K562 (cell line): ENCODE data around the gene THEMIS. TPM values are rescaled to one million over a fixed set of nuclear protein-coding genes. Genes with fewer than 3 reads are reported as not detected.

Experiments used
- ATAC-seq: fragments of 200-7000 bp; cut with Tn5 transposase; 3 replicates; pipeline ENCODE4 v1.9.1; 2020; ENCODE audit warnings: moderate library complexity
- BruUV-seq: library from RNA; stranded (reverse); fragments of 400-500 nt; replicated peaks from 2 replicates; lab custom pipeline; 2021; lab: Mats Ljungman, UMichigan
- CTCF ChIA-PET: fragments of 300-600 bp; formaldehyde crosslinking; extraction: SDS; loops from one replicate; lab custom pipeline; 2021; ENCODE audit warnings: low intra/inter-chr PET ratio; lab: Yijun Ruan, JAX
- POLR2A ChIA-PET: fragments of 300-600, 350-650 bp; sonication (Branson Sonifier 250); formaldehyde crosslinking; extraction: SDS; loops from one replicate; lab custom pipeline; 2021; ENCODE audit warnings: antibody characterized with exemption, inconsistent platforms; lab: Yijun Ruan, JAX
- DNase-seq, 4 experiments: peaks; one replicate each; pipeline versions ENCODE4 v3.0.0 to v3.0.0-alpha.2; 2011 to 2018; ENCODE audit warnings: low spot score in 3 of 4, mixed read lengths in 3 of 4; ENCODE audit errors: extremely low read depth in 1 of 4
- FAIRE-seq: peaks from 2 replicates; lab custom pipeline; 2011; peaks lifted over from hg19 to GRCh38; lab: Jason Lieb, UNC
- H2AFZ ChIP-seq: 2 replicates; pipeline ENCODE4 v1.6.0; 2011; ENCODE audit warnings: low read depth, low read length, control low read depth, inconsistent platforms
- H3K27ac ChIP-seq: fragments of 200-600 bp; 3 replicates; pipeline ENCODE4 v1.8.0; 2011; ENCODE audit warnings: low read depth, mild to moderate bottlenecking, control low read depth, inconsistent platforms, low read length, moderate library complexity, mixed read lengths; ENCODE audit errors: extremely low read depth
- H3K27me3 ChIP-seq, 2 experiments: fragments of 300-600 bp in 1 of 2; 2 replicates in 1 of 2; 3 replicates in 1 of 2; pipeline versions ENCODE4 v1.6.0 to v1.8.0; 2011; ENCODE audit warnings: inconsistent platforms in 2 of 2, low read length in 2 of 2, mild to moderate bottlenecking in 1 of 2, mixed read lengths in 1 of 2, moderate library complexity in 1 of 2; ENCODE audit not compliant: control insufficient read depth in 2 of 2, insufficient read depth in 2 of 2
- H3K36me3 ChIP-seq: fragments of 300-600 bp; 3 replicates; pipeline ENCODE4 v1.8.0; 2011; ENCODE audit warnings: mild to moderate bottlenecking, low read length, inconsistent platforms; ENCODE audit not compliant: control insufficient read depth, insufficient read depth
- H3K4me1 ChIP-seq, 2 experiments: fragments of 200-600 bp in 1 of 2; replicated peaks in 1 of 2; 2 replicates in 1 of 2; 3 replicates in 1 of 2; pipeline versions ENCODE4 v1.5.1 to v1.8.0; 2011; ENCODE audit warnings: inconsistent platforms in 2 of 2, low read length in 2 of 2, mild to moderate bottlenecking in 1 of 2, mixed read lengths in 1 of 2, moderate library complexity in 1 of 2; ENCODE audit not compliant: control insufficient read depth in 2 of 2, insufficient read depth in 2 of 2
- H3K4me2 ChIP-seq: 2 replicates; pipeline ENCODE4 v1.6.1; 2011; ENCODE audit warnings: low read length, control low read depth, inconsistent platforms, mixed read lengths; ENCODE audit not compliant: insufficient read depth
- H3K4me3 ChIP-seq: fragments of 200-600 bp; sonication (generic), shearing (Covaris generic); 2 replicates; pipeline ENCODE4 v1.5.1; 2016; ENCODE audit warnings: control low read depth, inconsistent platforms
- H3K79me2 ChIP-seq: fragments of 200-600 bp; 3 replicates; pipeline ENCODE4 v1.8.0; 2011; ENCODE audit warnings: low read length, inconsistent platforms; ENCODE audit not compliant: control insufficient read depth, insufficient read depth
- H3K9ac ChIP-seq, 2 experiments: 2 replicates each; pipeline versions ENCODE4 v1.6.0 to v1.6.1; 2011; ENCODE audit warnings: low read depth in 2 of 2, low read length in 2 of 2, control low read depth in 1 of 2, inconsistent platforms in 1 of 2, mild to moderate bottlenecking in 1 of 2, mixed read lengths in 1 of 2; ENCODE audit not compliant: insufficient read depth in 1 of 2
- H3K9me1 ChIP-seq: one replicate; pipeline ENCODE4 v1.6.0; 2011; ENCODE audit warnings: inconsistent platforms, mild to moderate bottlenecking, low read length, moderate library complexity; ENCODE audit not compliant: control insufficient read depth, insufficient read depth
- H3K9me3 ChIP-seq: replicated peaks from 2 replicates; pipeline ENCODE4 v1.5.1; 2011; ENCODE audit warnings: low read depth, low read length, inconsistent platforms; ENCODE audit not compliant: control insufficient read depth, insufficient read depth
- H4K20me1 ChIP-seq: replicated peaks from 2 replicates; pipeline ENCODE4 v1.6.1; 2011; ENCODE audit warnings: low read length, inconsistent platforms, mixed read lengths; ENCODE audit not compliant: control insufficient read depth, insufficient read depth
- CBFA2T2 ChIP-seq: fragments of 450-650 bp; conservative IDR thresholded peaks from 2 replicates; pipeline ENCODE4 v1.6.1; 2017; ENCODE audit warnings: mild to moderate bottlenecking
- ESRRB ChIP-seq: fragments of 250-450 bp; sonication (Bioruptor Pico); IDR thresholded peaks from 2 replicates; pipeline ENCODE4 v1.5.0; 2020; ENCODE audit warnings: mild to moderate bottlenecking, moderate library complexity, borderline replicate concordance
- EWSR1 ChIP-seq: fragments of 450-650 bp; IDR thresholded peaks from 2 replicates; pipeline ENCODE4 v1.6.1; 2018; ENCODE audit warnings: borderline replicate concordance, mild to moderate bottlenecking, low read depth, moderate library complexity; ENCODE audit not compliant: partially characterized antibody
- KDM2B ChIP-seq: fragments of 250-450 bp; sonication (Bioruptor Pico); IDR thresholded peaks from 2 replicates; pipeline ENCODE4 v1.8.0; 2021; ENCODE audit warnings: mild to moderate bottlenecking, moderate library complexity
- MITF ChIP-seq: IDR thresholded peaks from 2 replicates; pipeline ENCODE4 v1.6.1; 2014; ENCODE audit warnings: antibody characterized with exemption
- NR1H2 ChIP-seq: sonication (generic); formaldehyde crosslinking; IDR thresholded peaks from 2 replicates; pipeline ENCODE4 v1.4.0; 2020; ENCODE audit warnings: mild to moderate bottlenecking, missing genetic modification reagents
- TAL1 ChIP-seq: fragments of 450-650 bp; IDR thresholded peaks from 2 replicates; pipeline ENCODE4 v1.6.1; 2016; ENCODE audit warnings: mild to moderate bottlenecking
- ZFP1 ChIP-seq: fragments of 450-650 bp; formaldehyde crosslinking; IDR thresholded peaks from 2 replicates; pipeline ENCODE4 v1.4.0; 2020; ENCODE audit warnings: mild to moderate bottlenecking, mixed read lengths
- ZNF12 ChIP-seq: sonication (generic); formaldehyde crosslinking; IDR thresholded peaks from 2 replicates; pipeline ENCODE4 v1.4.0; 2020; ENCODE audit warnings: mild to moderate bottlenecking, missing genetic modification reagents
- ZNF143 ChIP-seq: sonication (generic); formaldehyde crosslinking; IDR thresholded peaks from 2 replicates; pipeline ENCODE4 v1.9.0; 2022; ENCODE audit warnings: mild to moderate bottlenecking, missing genetic modification reagents
- WGBS: fragments of 100-300 bp; shearing (Covaris generic); methylation state at CpG from one replicate; pipeline ENCODE4 v1.1.6; 2016; ENCODE audit warnings: low coverage, mixed read lengths; ENCODE audit not compliant: insufficient coverage; ENCODE audit errors: missing lambda C conversion rate; 5-methylcytosine and 5-hydroxymethylcytosine counted together
- in situ Hi-C: fragments of 300-500 bp; cut with MboI; formaldehyde crosslinking; loops from 4 replicates; pipeline ENCODE4 v1.15.0; 2018; ENCODE audit warnings: inconsistent platforms, mixed read lengths
- intact Hi-C: fragments of 100-400 bp; cut with micrococcal nuclease; formaldehyde crosslinking; loops from 2 replicates; pipeline ENCODE4 v1.14.2; 2022
- polyA plus RNA-seq, 8 experiments: library from polyadenylated mRNA; depleted of rRNA in 4 of 8; stranded (reverse) in 5 of 8; unstranded in 3 of 8; fragments of >200 nt; fragmentation: Nextera tagmentation in 2 of 8; fragmentation: Illumina TruSeq in 1 of 8; extraction: Ambion mirVana in 2 of 8; extraction: Trizol in 1 of 8; gene quantifications; 2 replicates each; pipeline versions ENCODE4 v1.2.1 to v1.2.3, GENCODE V29; 2011 to 2014; ENCODE audit warnings: inconsistent platforms in 1 of 8, missing spikeins in 1 of 8
- total RNA-seq, 7 experiments: library from RNA; depleted of rRNA in 6 of 7; stranded (reverse); fragments of >200 nt in 6 of 7; fragmentation: Illumina TruSeq in 2 of 7; extraction: Trizol in 2 of 7; gene quantifications; 2 replicates each; pipeline versions ENCODE4 v1.2.1 to v1.2.3, GENCODE V29; 2011 to 2021; ENCODE audit warnings: low replicate concordance in 1 of 7
- TF ChIP-seq, protein P1 (sequence below): fragments of 450-650 bp; IDR thresholded peaks from 2 replicates; pipeline ENCODE4 v1.6.1; 2016; ENCODE audit warnings: missing biosample characterization, missing genetic modification characterization

THEMIS gene
- total and polyA plus RNA-seq, 9 of the 15 experiments (the other 6 are each of a cell fraction or from before 2014, with no cell fraction given), result 0.09 TPM; not detected in 8

DNA sequence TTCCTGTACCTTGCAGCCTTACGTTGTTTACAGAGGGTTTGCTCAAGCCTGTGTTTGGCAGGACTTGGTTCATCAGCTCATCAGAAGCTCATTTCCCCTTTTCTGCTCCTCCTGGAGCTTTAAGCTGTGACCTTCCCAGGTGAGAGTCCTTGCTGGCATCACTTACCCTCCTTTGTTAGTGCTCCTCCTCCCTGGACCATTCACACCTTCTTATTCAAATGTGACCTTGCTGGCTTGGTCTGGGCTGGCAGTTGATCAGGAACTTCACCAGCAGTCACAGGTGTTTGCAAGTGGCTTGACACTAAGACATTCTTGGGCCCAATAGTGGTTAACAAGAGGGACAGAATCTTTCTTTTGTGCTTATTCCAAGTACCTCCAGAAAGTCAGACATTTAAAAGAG is 175.0 kb downstream of the THEMIS start:
- ChIA-PET POLR2A (no interaction called here), CTCF (no interaction called here)
- no peak overlapping the region for H3K4me3 ChIP-seq
- no peak for FAIRE-seq
- H3K27me3 ChIP-seq, result no peaks in the 10 kb centered on the region
- no peaks in the 10 kb centered on the region for H4K20me1 ChIP-seq
- in situ Hi-C loops, result no loop called here
- TF ChIP-seq CBFA2T2, result no peak
- no peak for TF ChIP-seq ZNF12 (CRISPR knock-in tag)
- TF ChIP-seq ZFP1 (CRISPR knock-in tag), result no peak
- no peak for TF ChIP-seq TAL1
- no peak for TF ChIP-seq KDM2B (CRISPR knock-in tag)
- TF ChIP-seq, protein P1, sequence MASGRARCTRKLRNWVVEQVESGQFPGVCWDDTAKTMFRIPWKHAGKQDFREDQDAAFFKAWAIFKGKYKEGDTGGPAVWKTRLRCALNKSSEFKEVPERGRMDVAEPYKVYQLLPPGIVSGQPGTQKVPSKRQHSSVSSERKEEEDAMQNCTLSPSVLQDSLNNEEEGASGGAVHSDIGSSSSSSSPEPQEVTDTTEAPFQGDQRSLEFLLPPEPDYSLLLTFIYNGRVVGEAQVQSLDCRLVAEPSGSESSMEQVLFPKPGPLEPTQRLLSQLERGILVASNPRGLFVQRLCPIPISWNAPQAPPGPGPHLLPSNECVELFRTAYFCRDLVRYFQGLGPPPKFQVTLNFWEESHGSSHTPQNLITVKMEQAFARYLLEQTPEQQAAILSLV (tag), result no peak
- no peak for TF ChIP-seq NR1H2 (CRISPR knock-in tag)
- no peak for TF ChIP-seq EWSR1
- TF ChIP-seq ESRRB (CRISPR knock-in tag), result no peak
- no peak for TF ChIP-seq ZNF143 (CRISPR knock-in tag)
- TF ChIP-seq MITF, result no peak
- intact Hi-C loops, result no loop called here
- no peak for ATAC-seq
- 0% methylated on average over 1 of the region's 1 CpG for WGBS
- no peak overlapping the region for H3K4me2 ChIP-seq
- no peaks in the 10 kb centered on the region for H3K79me2 ChIP-seq
- H3K9ac ChIP-seq, result no peak overlapping the region
- DNase-seq, result no peak
- H3K9me3 ChIP-seq, result no peaks in the 10 kb centered on the region
- BruUV-seq, result no TSS peak
- no peaks in the 10 kb centered on the region for H3K4me1 ChIP-seq
- H2AFZ ChIP-seq, result no peak overlapping the region
- H3K27ac ChIP-seq, result no peak overlapping the region
- H3K36me3 ChIP-seq, result no peaks in the 10 kb centered on the region
- no peaks in the 10 kb centered on the region for H3K9me1 ChIP-seq
